Body of pancreas (tissue), 4 donors: Measurements from ENCODE around the gene DCT. TPM values are rescaled to one million over a fixed set of nuclear protein-coding genes. Genes with fewer than 3 reads are reported as not detected.

Experiments
- ATAC-seq: fragments of 150-250 bp; one replicate; pipeline ENCODE4 v1.9.1; 2016
- DNase-seq, 4 donors: peaks; one replicate each; pipeline ENCODE4 v3.0.0-alpha.2; 2019
- H3K27ac ChIP-seq, 4 donors: fragments of 200-600 bp; sonication (generic); 1 replicate in 3 of 4; 2 replicates in 1 of 4; pipeline versions ENCODE4 v1.5.1 to v1.6.1; 2016 to 2019; ENCODE audit warnings: mild to moderate bottlenecking in 1 of 4, mixed read lengths in 1 of 4, moderate library complexity in 1 of 4
- H3K27me3 ChIP-seq, 2 donors: fragments of 200-600 bp; sonication (generic); one replicate each; pipeline ENCODE4 v1.6.0; 2016; ENCODE audit warnings: mild to moderate bottlenecking in 1 of 2
- H3K36me3 ChIP-seq, 2 donors: fragments of 200-600 bp; sonication (generic); replicated peaks in 1 of 2; 2 replicates each; pipeline ENCODE4 v1.5.1; 2016; ENCODE audit warnings: low read depth in 2 of 2; ENCODE audit not compliant: insufficient read depth in 1 of 2
- H3K4me1 ChIP-seq: fragments of 200-600 bp; sonication (generic); one replicate; pipeline ENCODE4 v1.6.0; 2016
- H3K4me3 ChIP-seq, 2 donors: fragments of 200-600 bp; sonication (generic); 1 replicate in 1 of 2; 2 replicates in 1 of 2; pipeline ENCODE4 v1.5.1; 2016 to 2019
- H3K9me3 ChIP-seq, 3 donors: fragments of 200-600 bp; sonication (generic); 1 replicate in 2 of 3; 2 replicates in 1 of 3; pipeline ENCODE4 v1.5.1; 2016
- CTCF ChIP-seq, 7 experiments: fragments of 450-650 bp in 4 of 7; fragments of 200-600 bp in 3 of 7; sonication (generic) in 3 of 7; IDR thresholded peaks; one replicate each; pipeline ENCODE4 v1.5.1; 2016 to 2019; ENCODE audit warnings: antibody characterized with exemption in 7 of 7
- POLR2A ChIP-seq, 3 donors: fragments of 450-650 bp; IDR thresholded peaks; one replicate each; pipeline ENCODE4 v1.6.1; 2016; ENCODE audit warnings: antibody characterized with exemption in 3 of 3, mild to moderate bottlenecking in 2 of 3
- WGBS, 2 donors: methylation state at CpG; one replicate each; pipeline ENCODE4 v1.1.5; 2017; 5-methylcytosine and 5-hydroxymethylcytosine counted together
- intact Hi-C: fragments of 100-400 bp; cut with DNase I; formaldehyde crosslinking; loops from one replicate; pipeline ENCODE4 v1.15.1; 2023
- total RNA-seq, 2 donors: library from RNA; depleted of rRNA; stranded (reverse); fragments of >200 nt; gene quantifications; one replicate each; pipeline ENCODE4 v1.1.0, GENCODE V29; 2016

DCT gene
- total RNA-seq, 2 donors from 2014 or later = 0.33 to 0.78 TPM

DNA sequence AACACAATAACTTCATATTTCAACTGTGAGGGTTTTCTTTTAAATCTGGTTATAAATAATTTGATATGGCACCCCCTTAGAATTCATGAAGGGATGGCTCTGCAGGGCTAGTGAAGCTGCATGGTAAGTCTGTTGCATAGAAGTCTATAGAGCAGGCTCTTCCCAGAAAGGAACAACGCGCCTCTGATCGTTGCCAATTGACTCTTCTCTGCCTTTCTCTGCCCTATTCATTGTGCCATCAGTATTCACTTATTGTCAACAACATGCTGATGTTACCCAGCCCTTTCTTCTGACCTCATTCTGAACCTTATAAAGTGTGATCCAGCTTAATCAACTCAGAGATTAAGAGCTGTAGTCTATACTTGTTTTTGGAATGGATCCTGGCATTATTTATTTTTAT is 16.3 kb upstream of the DCT start:
- TF ChIP-seq POLR2A (IDR thresholded peaks at IDR 0.05) (no peak), CTCF (IDR thresholded peaks at IDR 0.05) (no peak)
- intact Hi-C loops = no loop called here
- H3K36me3 ChIP-seq = no peaks in the 10 kb centered on the region

GRCh38 chr13:94494026-94494425 is 14.5 kb upstream of the DCT start:
- TF ChIP-seq CTCF (IDR thresholded peaks at IDR 0.05) (no peak), POLR2A (IDR thresholded peaks at IDR 0.05) (no peak)
- ATAC-seq = no peak
- Histone ChIP-seq H3K36me3 (no peaks in the 10 kb centered on the region), H3K27ac (no peak overlapping the region), H3K4me3 (no peak overlapping the region), H3K9me3 (no peaks in the 10 kb centered on the region), H3K27me3 (no peaks in the 10 kb centered on the region), H3K4me1 (no peaks in the 10 kb centered on the region)
- intact Hi-C loops = no loop called here
- 36 to 47% methylated on average over 2 of the region's 2 CpGs for WGBS, 2 donors
- DNase-seq = no peak

More for the DNA sequence above, 16.3 kb upstream of the DCT start:
- Histone ChIP-seq H3K9me3 (no peaks in the 10 kb centered on the region), H3K27ac (no peak overlapping the region), H3K27me3 (no peaks in the 10 kb centered on the region), H3K4me3 (no peak overlapping the region), H3K4me1 (no peaks in the 10 kb centered on the region)
- WGBS, 2 donors = 86 to 88% methylated on average over 3 of the region's 3 CpGs
- DNase-seq (no peak), ATAC-seq (no peak)

GRCh38 chr13:94487043-94487442 is 7.6 kb upstream of the DCT start:
- ATAC-seq (no peak), DNase-seq (no peak)
- Histone ChIP-seq H3K4me1 (no peaks in the 10 kb centered on the region), H3K27ac (no peak overlapping the region), H3K36me3 (no peaks in the 10 kb centered on the region), H3K27me3 (no peaks in the 10 kb centered on the region), H3K4me3 (no peak overlapping the region), H3K9me3 (no peaks in the 10 kb centered on the region)
- 73 to 82% methylated on average over 2 of the region's 2 CpGs for WGBS, 2 donors
- intact Hi-C loops = no loop called here
- TF ChIP-seq POLR2A (IDR thresholded peaks at IDR 0.05) (no peak), CTCF (IDR thresholded peaks at IDR 0.05) (no peak)

GRCh38 chr13:94483970-94484369 is 4.5 kb upstream of the DCT start:
- no peaks in the 10 kb centered on the region for H3K36me3 ChIP-seq
- DNase-seq = peak in 1 of 4 donors; percentile 3
- H3K9me3 ChIP-seq = no peaks in the 10 kb centered on the region
- H3K27ac ChIP-seq = no peak overlapping the region
- H3K4me3 ChIP-seq = no peak overlapping the region
- 83 to 89% methylated on average over 5 of the region's 5 CpGs for WGBS, 2 donors
- H3K27me3 ChIP-seq = no peaks in the 10 kb centered on the region
- no peaks in the 10 kb centered on the region for H3K4me1 ChIP-seq
- intact Hi-C loops = no loop called here
- no peak for TF ChIP-seq CTCF (IDR thresholded peaks at IDR 0.05)
- no peak for TF ChIP-seq POLR2A (IDR thresholded peaks at IDR 0.05)
- ATAC-seq = no peak

GRCh38 chr13:94481941-94482340 is 2.5 kb upstream of the DCT start:
- no peak for TF ChIP-seq CTCF (IDR thresholded peaks at IDR 0.05)
- TF ChIP-seq POLR2A (IDR thresholded peaks at IDR 0.05) = no peak
- intact Hi-C loops = no loop called here
- no peaks in the 10 kb centered on the region for H3K4me1 ChIP-seq
- ATAC-seq (no peak), DNase-seq (peak in 1 of 4 donors; percentile 27)
- 55 to 56% methylated on average over 7 of the region's 7 CpGs for WGBS, 2 donors
- H3K27ac ChIP-seq = no peak overlapping the region
- no peaks in the 10 kb centered on the region for H3K9me3 ChIP-seq
- H3K36me3 ChIP-seq = no peaks in the 10 kb centered on the region
- no peak overlapping the region for H3K4me3 ChIP-seq
- H3K27me3 ChIP-seq = no peaks in the 10 kb centered on the region
